Left forelimb (tissue), 1 donor: ENCODE data around the gene IRF2.
A peak's percentile ranks its signal among the peaks of the same experiment; 100 is the strongest.
"Not testable (repeated sequence)": the region's sequence is repeated elsewhere in the genome, so short reads cannot be mapped to it uniquely, and the experiment has no call there.

ENCODE experiments used
- DNase-seq: peaks from one replicate; pipeline ENCODE4 v3.0.0-alpha.2; 2018; ENCODE audit warnings: low spot score

Gene IRF2

GRCh38 chr4:184389978-184390900 lies 84.1 kb downstream of the IRF2 start:
- no peak for DNase-seq

GRCh38 chr4:184388106-184388505 lies 86.2 kb downstream of the IRF2 start:
- peak; percentile 12 for DNase-seq

GRCh38 chr4:184387351-184387750 lies 87.0 kb downstream of the IRF2 start:
- DNase-seq: no peak

- peak; percentile 34 for DNase-seq
Measured at GRCh38 chr4:184386271-184386781, 88.0 kb downstream of the IRF2 start.

GRCh38 chr4:184385705-184386141 lies 88.6 kb downstream of the IRF2 start:
- DNase-seq: peak; percentile 63

GRCh38 chr4:184384810-184385557 lies 89.4 kb downstream of the IRF2 start:
- peak; percentile 63 for DNase-seq

- DNase-seq: peak; percentile 64
Measured at GRCh38 chr4:184384056-184384809, 90.1 kb downstream of the IRF2 start.

GRCh38 chr4:184383497-184384055 lies 90.8 kb downstream of the IRF2 start:
- DNase-seq: peak; percentile 61

- peak; percentile 20 for DNase-seq
Measured at GRCh38 chr4:184382189-184382846, 92.0 kb downstream of the IRF2 start.

GRCh38 chr4:184380707-184381106 lies 93.6 kb downstream of the IRF2 start:
- peak; percentile 15 for DNase-seq

- not testable (repeated sequence) for DNase-seq
Measured at GRCh38 chr4:184380214-184380613, 94.1 kb downstream of the IRF2 start.

GRCh38 chr4:184376923-184377322 lies 97.4 kb downstream of the IRF2 start:
- DNase-seq: no peak

GRCh38 chr4:184376126-184376838 lies 98.1 kb downstream of the IRF2 start:
- no peak for DNase-seq

- DNase-seq: not testable (repeated sequence)
Measured at GRCh38 chr4:184375623-184376022, 98.7 kb downstream of the IRF2 start.

- no peak for DNase-seq
Measured at GRCh38 chr4:184375027-184375426, 99.3 kb downstream of the IRF2 start.

- DNase-seq: no peak
Measured at GRCh38 chr4:184373886-184374405, 100.4 kb downstream of the IRF2 start.

GRCh38 chr4:184371390-184371787 lies 103.0 kb downstream of the IRF2 start:
- no peak for DNase-seq

- DNase-seq: no peak
Measured at GRCh38 chr4:184370711-184371389, 103.5 kb downstream of the IRF2 start.

GRCh38 chr4:184369871-184370270 lies 104.5 kb downstream of the IRF2 start:
- no peak for DNase-seq

- no peak for DNase-seq
Measured at GRCh38 chr4:184368731-184369130, 105.6 kb downstream of the IRF2 start.
